HG02678 (cell line): ENCODE measurements around the gene GPATCH3.

Source experiments
- ATAC-seq: cut with Tn5 transposase; IDR thresholded peaks from one replicate; pipeline ENCODE4 v1.9.1; 2021; ENCODE audit warnings: mild to moderate bottlenecking, moderate library complexity; ENCODE audit not compliant: unreplicated experiment

The GPATCH3 gene

GRCh38 chr1:26864610-26865480, 35.4 kb downstream of the GPATCH3 start:
- peak; percentile 91 for ATAC-seq

- no peak for ATAC-seq
Measured at GRCh38 chr1:26863685-26864077, 36.6 kb downstream of the GPATCH3 start.

- ATAC-seq: no peak
Measured at GRCh38 chr1:26862781-26863684, 37.2 kb downstream of the GPATCH3 start, which contains the start of gene SFN. SFN (plus strand) TSS chr1:26863149; CDS start chr1:26863213, 64 bp downstream.

GRCh38 chr1:26861889-26862378, 38.3 kb downstream of the GPATCH3 start:
- no peak for ATAC-seq

GRCh38 chr1:26861286-26861701, 39.0 kb downstream of the GPATCH3 start:
- ATAC-seq: no peak

GRCh38 chr1:26858891-26859640, 41.2 kb downstream of the GPATCH3 start:
- no peak for ATAC-seq

GRCh38 chr1:26858160-26858559, 42.1 kb downstream of the GPATCH3 start:
- no peak for ATAC-seq

GRCh38 chr1:26857473-26858060, 42.7 kb downstream of the GPATCH3 start:
- no peak for ATAC-seq

GRCh38 chr1:26856604-26857469, 43.4 kb downstream of the GPATCH3 start:
- ATAC-seq: no peak

GRCh38 chr1:26856181-26856580, 44.1 kb downstream of the GPATCH3 start:
- ATAC-seq: no peak

GRCh38 chr1:26855636-26856035, 44.6 kb downstream of the GPATCH3 start:
- ATAC-seq: no peak

GRCh38 chr1:26854906-26855305, 45.4 kb downstream of the GPATCH3 start:
- ATAC-seq: no peak

GRCh38 chr1:26853600-26853999, 46.7 kb downstream of the GPATCH3 start:
- ATAC-seq: no peak

GRCh38 chr1:26853156-26853555, 47.1 kb downstream of the GPATCH3 start:
- ATAC-seq: no peak

GRCh38 chr1:26852701-26853100, 47.6 kb downstream of the GPATCH3 start:
- ATAC-seq: no peak

- ATAC-seq: no peak
Measured at GRCh38 chr1:26851106-26851684, 49.1 kb downstream of the GPATCH3 start.

GRCh38 chr1:26848941-26849774, 51.1 kb downstream of the GPATCH3 start:
- ATAC-seq: no peak

GRCh38 chr1:26848499-26848898, 51.8 kb downstream of the GPATCH3 start:
- ATAC-seq: no peak
